GM12878 (cell line): ENCODE results near the gene EDEM3. TPM values are rescaled to one million over a fixed set of nuclear protein-coding genes. Genes with fewer than 3 reads are reported as not detected.

Experiments
- ATAC-seq: fragments of 200-7000 bp; cut with Tn5 transposase; 3 replicates; pipeline ENCODE4 v1.9.1; 2020; ENCODE audit warnings: mild to moderate bottlenecking, moderate library complexity
- BruUV-seq: library from RNA; stranded (reverse); fragments of 400-500 nt; replicated peaks from 2 replicates; lab custom pipeline; 2021; lab: Mats Ljungman, UMichigan
- CTCF ChIA-PET: fragments of 300-600 bp; sonication (Branson Sonifier 250); formaldehyde crosslinking; extraction: SDS; loops from one replicate; lab custom pipeline; 2021; ENCODE audit warnings: inconsistent platforms; lab: Yijun Ruan, JAX
- POLR2A ChIA-PET: fragments of 350-600 bp; formaldehyde crosslinking; extraction: SDS; loops from one replicate; lab custom pipeline; 2021; ENCODE audit warnings: inconsistent platforms; lab: Charles Lee
- RAD21 ChIA-PET: fragments of 300-600 bp; sonication (Branson Sonifier 250); formaldehyde crosslinking; loops from one replicate; lab custom pipeline; 2023; ENCODE audit warnings: antibody characterized with exemption; ENCODE audit not compliant: unreplicated experiment; lab: Charles Lee
- SMC1A ChIA-PET: fragments of 300-600 bp; sonication (Branson Sonifier 250); formaldehyde crosslinking; loops from one replicate; lab custom pipeline; 2023; ENCODE audit not compliant: unreplicated experiment, uncharacterized antibody; lab: Charles Lee
- DNase-seq: peaks from one replicate; pipeline ENCODE4 v3.0.0-alpha.2; 2011; ENCODE audit warnings: low read depth, low spot score
- FAIRE-seq: peaks from 3 replicates; lab custom pipeline; 2011; peaks lifted over from hg19 to GRCh38; lab: Jason Lieb, UNC
- H2AFZ ChIP-seq: 2 replicates; pipeline ENCODE4 v1.6.0; 2011; ENCODE audit warnings: low read depth, low read length, control low read depth; ENCODE audit not compliant: control insufficient read depth
- H3K27ac ChIP-seq: 2 replicates; pipeline ENCODE4 v1.5.1; 2011; ENCODE audit warnings: control low read depth; ENCODE audit not compliant: control insufficient read depth, insufficient read depth
- H3K27me3 ChIP-seq, 2 experiments: replicated peaks in 1 of 2; 2 replicates each; pipeline versions ENCODE4 v1.6.0 to v1.6.1; 2011; ENCODE audit warnings: low read length in 1 of 2; ENCODE audit not compliant: control insufficient read depth in 2 of 2, insufficient read depth in 2 of 2
- H3K36me3 ChIP-seq, 2 experiments: 2 replicates each; pipeline ENCODE4 v1.5.1; 2011; ENCODE audit warnings: low read length in 1 of 2; ENCODE audit not compliant: control insufficient read depth in 2 of 2, insufficient read depth in 2 of 2
- H3K4me1 ChIP-seq: 2 replicates; pipeline ENCODE4 v1.6.1; 2011; ENCODE audit warnings: mild to moderate bottlenecking, low read length, moderate library complexity, mixed read lengths; ENCODE audit not compliant: control insufficient read depth, insufficient read depth
- H3K4me2 ChIP-seq: 2 replicates; pipeline ENCODE4 v1.6.0; 2011; ENCODE audit warnings: control low read depth; ENCODE audit not compliant: control insufficient read depth, insufficient read depth
- H3K4me3 ChIP-seq: fragments of 200-600 bp; sonication (generic); 2 replicates; pipeline ENCODE4 v1.5.1; 2016
- H3K79me2 ChIP-seq: 2 replicates; pipeline ENCODE4 v1.6.0; 2011; ENCODE audit warnings: low read length; ENCODE audit not compliant: control insufficient read depth, insufficient read depth
- H3K9ac ChIP-seq: 2 replicates; pipeline ENCODE4 v1.8.0; 2011; ENCODE audit warnings: low read length, control low read depth, mixed read lengths; ENCODE audit not compliant: control insufficient read depth, insufficient read depth
- H3K9me3 ChIP-seq: replicated peaks from 3 replicates; pipeline ENCODE4 v1.5.1; 2011; ENCODE audit warnings: mild to moderate bottlenecking, low read length; ENCODE audit not compliant: control insufficient read depth, insufficient read depth
- H4K20me1 ChIP-seq: 2 replicates; pipeline ENCODE4 v1.6.0; 2011; ENCODE audit not compliant: control insufficient read depth, insufficient read depth
- BCL11A ChIP-seq: IDR thresholded peaks from 2 replicates; pipeline ENCODE4 v1.6.1; 2011; ENCODE audit warnings: low read depth, low read length
- BMI1 ChIP-seq: fragments of 450-650 bp; IDR thresholded peaks from 2 replicates; pipeline ENCODE4 v1.6.1; 2016; ENCODE audit warnings: mild to moderate bottlenecking, moderate library complexity, borderline replicate concordance
- CREM ChIP-seq: IDR thresholded peaks from 2 replicates; pipeline ENCODE4 v1.6.1; 2014; ENCODE audit warnings: antibody characterized with exemption, low read depth
- DPF2 ChIP-seq: fragments of 450-650 bp; IDR thresholded peaks from 2 replicates; pipeline ENCODE4 v1.6.1; 2017; ENCODE audit warnings: mild to moderate bottlenecking
- KDM1A ChIP-seq: fragments of 200-600 bp; sonication (generic); IDR thresholded peaks from 2 replicates; pipeline ENCODE4 v1.6.1; 2016; ENCODE audit warnings: borderline replicate concordance
- MEF2B ChIP-seq: fragments of 450-650 bp; IDR thresholded peaks from 2 replicates; pipeline ENCODE4 v1.6.1; 2018; ENCODE audit warnings: mild to moderate bottlenecking, moderate library complexity; ENCODE audit not compliant: partially characterized antibody, poor library complexity, severe bottlenecking
- NBN ChIP-seq: fragments of 450-650 bp; IDR thresholded peaks from 2 replicates; pipeline ENCODE4 v1.6.1; 2016
- NFIC ChIP-seq: IDR thresholded peaks from 2 replicates; pipeline ENCODE4 v1.6.1; 2012; ENCODE audit warnings: low read depth, mild to moderate bottlenecking, inconsistent platforms, low read length, moderate library complexity
- NR2C1 ChIP-seq: fragments of 450-650 bp; IDR thresholded peaks from 2 replicates; pipeline ENCODE4 v1.6.1; 2017; ENCODE audit warnings: antibody characterized with exemption, mild to moderate bottlenecking, moderate library complexity
- NR2F1 ChIP-seq: fragments of 450-650 bp; conservative IDR thresholded peaks from 2 replicates; pipeline ENCODE4 v1.6.1; 2017; ENCODE audit warnings: mild to moderate bottlenecking
- RUNX3 ChIP-seq: IDR thresholded peaks from 2 replicates; pipeline ENCODE4 v1.6.1; 2012; ENCODE audit warnings: low read length, inconsistent platforms
- SRF ChIP-seq, 2 experiments: IDR thresholded peaks; 2 replicates each; pipeline ENCODE4 v1.6.1; 2011; ENCODE audit warnings: low read depth in 2 of 2, low read length in 2 of 2, mild to moderate bottlenecking in 1 of 2, moderate library complexity in 1 of 2
- STAT3 ChIP-seq: IDR thresholded peaks from 2 replicates; pipeline ENCODE4 v1.6.1; 2011; ENCODE audit warnings: low read depth, low read length, improper control_type of control experiment
- TARDBP ChIP-seq: IDR thresholded peaks from 2 replicates; pipeline ENCODE4 v1.6.1; 2016; ENCODE audit warnings: borderline replicate concordance
- ZNF207 ChIP-seq: fragments of 450-650 bp; IDR thresholded peaks from 2 replicates; pipeline ENCODE4 v1.6.1; 2014; ENCODE audit warnings: antibody characterized with exemption, mild to moderate bottlenecking, borderline replicate concordance
- WGBS: methylation state at CpG from one replicate; pipeline ENCODE4 v1.1.6; 2016; ENCODE audit warnings: low lambda C conversion rate; ENCODE audit not compliant: insufficient replicate concordance, insufficient coverage; ENCODE audit errors: missing lambda C conversion rate; 5-methylcytosine and 5-hydroxymethylcytosine counted together
- in situ Hi-C: fragments of 300-500 bp; cut with MboI; formaldehyde crosslinking; loops from 9 replicates; pipeline ENCODE4 v1.14.3; 2018; ENCODE audit warnings: mixed read lengths
- intact Hi-C: fragments of 100-400 bp; cut with micrococcal nuclease; formaldehyde crosslinking; loops from one replicate; pipeline ENCODE4 v1.14.2; 2022; ENCODE audit not compliant: unreplicated experiment
- polyA plus RNA-seq, 11 experiments: library from polyadenylated mRNA; depleted of rRNA in 4 of 11; unstranded in 6 of 11; stranded (reverse) in 5 of 11; fragments of >200 nt; fragmentation: Nextera tagmentation in 4 of 11; fragmentation: Illumina TruSeq in 1 of 11; extraction: Ambion mirVana in 4 of 11; extraction: Trizol in 1 of 11; gene quantifications; 1 replicate in 1 of 11; 2 replicates in 10 of 11; pipeline versions ENCODE4 v1.2.1 to v1.2.3, GENCODE V29; 2011 to 2016; ENCODE audit warnings: inconsistent platforms in 2 of 11, missing spikeins in 2 of 11, low read depth in 1 of 11
- total RNA-seq, 4 experiments: library from RNA; depleted of rRNA in 3 of 4; stranded (reverse); fragments of >200 nt in 3 of 4; fragmentation: Illumina TruSeq in 1 of 4; extraction: Trizol in 1 of 4; gene quantifications; 2 replicates each; pipeline versions ENCODE4 v1.2.1 to v1.2.3, GENCODE V29; 2013 to 2021
- TF ChIP-seq, protein P1 (sequence below): fragments of 450-650 bp; IDR thresholded peaks from 2 replicates; pipeline ENCODE4 v1.6.1; 2017; ENCODE audit warnings: mild to moderate bottlenecking, moderate library complexity
- TF ChIP-seq, protein P2 (sequence below): fragments of 450-650 bp; IDR thresholded peaks from 2 replicates; pipeline ENCODE4 v1.6.1; 2016; ENCODE audit warnings: mild to moderate bottlenecking

The EDEM3 gene
- total and polyA plus RNA-seq, 10 of the 15 experiments (the other 5 are each of a cell fraction or from before 2014, with no cell fraction given) = 6.4 to 19.3 (median 14.3) TPM

DNA sequence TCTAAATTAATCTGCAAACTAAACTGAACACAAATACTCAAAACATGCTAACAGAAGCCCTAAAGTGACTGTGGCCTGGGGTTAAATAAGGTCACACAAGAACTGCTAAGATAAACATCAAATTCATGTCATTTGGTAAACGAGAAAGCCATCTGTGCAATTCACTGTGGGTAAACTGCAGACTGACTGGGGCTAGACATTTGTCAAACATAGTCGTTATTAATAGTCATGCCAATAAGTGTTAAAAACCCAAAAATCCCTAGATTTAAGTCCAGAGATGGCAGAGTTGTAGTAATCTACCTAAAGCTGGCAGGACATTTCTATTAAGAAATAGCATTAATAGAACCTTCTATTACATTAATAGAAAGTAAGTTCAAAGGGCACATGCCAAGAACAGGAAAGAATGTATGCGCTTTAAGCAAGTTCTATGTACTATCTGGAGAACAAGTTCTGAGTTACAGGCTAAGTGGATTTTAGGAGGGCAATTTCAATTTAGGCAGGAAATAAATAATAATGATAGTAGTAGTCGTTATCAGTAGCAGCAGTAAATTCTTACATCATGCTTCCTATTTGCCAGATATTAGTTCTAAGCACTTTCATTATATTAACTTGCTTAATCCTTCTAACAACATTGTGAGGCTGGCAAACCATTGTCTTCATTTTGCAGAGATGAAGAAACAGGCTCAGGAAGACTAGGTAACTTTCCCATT, 8.6 kb downstream of the EDEM3 start:
- ATAC-seq (peak; percentile 58), FAIRE-seq (peak; percentile 49), DNase-seq (peak; percentile 23)
- in situ Hi-C loops = loop anchor here (25.0 kb wide), 1 partner anchor 1616 kb away; no protein-coding TSS in a partner anchor
- POLR2A ChIA-PET = interaction anchor here (1.2 kb wide), 1 partner anchor 9 kb away, joined by 7 read pairs; the partner anchor contains the start of gene EDEM3
- no TSS peak for BruUV-seq
- intact Hi-C loops = loop anchor here (5.0 kb wide), 1 partner anchor 236 kb away; no protein-coding TSS in a partner anchor
- Histone ChIP-seq H3K27me3 (no peaks in the 10 kb centered on the region), H2AFZ (peak overlapping the region; percentile 15; the same call in 1 of the 2 replicates), H3K79me2 (peaks cover 19% of the 10 kb centered on the region), H3K4me3 (no peak overlapping the region), H3K4me2 (peak overlapping the region; percentile 56), H3K9ac (peak overlapping the region; percentile 2; the same call in 1 of the 2 replicates), H3K9me3 (no peaks in the 10 kb centered on the region), H3K36me3 (no peaks in the 10 kb centered on the region), H4K20me1 (no peaks in the 10 kb centered on the region), H3K27ac (peak overlapping the region; percentile 60), H3K4me1 (peaks cover 35% of the 10 kb centered on the region)
- WGBS = 51% methylated on average over 4 of the region's 4 CpGs
- CTCF ChIA-PET = interaction anchor here (1.0 kb wide), 1 partner anchor 8 kb away, joined by 7 read pairs; the partner anchor contains the start of gene EDEM3
- SMC1A ChIA-PET = interaction anchor here (1.7 to 4.4 kb wide), 2 partner anchors 8 to 11 kb away, joined by 9 to 39 read pairs; partner anchors contain the start of gene EDEM3
- RAD21 ChIA-PET = interaction anchor here (1.0 kb wide), 1 partner anchor 9 kb away, joined by 4 read pairs; no protein-coding TSS in a partner anchor
- TF ChIP-seq, protein P1, sequence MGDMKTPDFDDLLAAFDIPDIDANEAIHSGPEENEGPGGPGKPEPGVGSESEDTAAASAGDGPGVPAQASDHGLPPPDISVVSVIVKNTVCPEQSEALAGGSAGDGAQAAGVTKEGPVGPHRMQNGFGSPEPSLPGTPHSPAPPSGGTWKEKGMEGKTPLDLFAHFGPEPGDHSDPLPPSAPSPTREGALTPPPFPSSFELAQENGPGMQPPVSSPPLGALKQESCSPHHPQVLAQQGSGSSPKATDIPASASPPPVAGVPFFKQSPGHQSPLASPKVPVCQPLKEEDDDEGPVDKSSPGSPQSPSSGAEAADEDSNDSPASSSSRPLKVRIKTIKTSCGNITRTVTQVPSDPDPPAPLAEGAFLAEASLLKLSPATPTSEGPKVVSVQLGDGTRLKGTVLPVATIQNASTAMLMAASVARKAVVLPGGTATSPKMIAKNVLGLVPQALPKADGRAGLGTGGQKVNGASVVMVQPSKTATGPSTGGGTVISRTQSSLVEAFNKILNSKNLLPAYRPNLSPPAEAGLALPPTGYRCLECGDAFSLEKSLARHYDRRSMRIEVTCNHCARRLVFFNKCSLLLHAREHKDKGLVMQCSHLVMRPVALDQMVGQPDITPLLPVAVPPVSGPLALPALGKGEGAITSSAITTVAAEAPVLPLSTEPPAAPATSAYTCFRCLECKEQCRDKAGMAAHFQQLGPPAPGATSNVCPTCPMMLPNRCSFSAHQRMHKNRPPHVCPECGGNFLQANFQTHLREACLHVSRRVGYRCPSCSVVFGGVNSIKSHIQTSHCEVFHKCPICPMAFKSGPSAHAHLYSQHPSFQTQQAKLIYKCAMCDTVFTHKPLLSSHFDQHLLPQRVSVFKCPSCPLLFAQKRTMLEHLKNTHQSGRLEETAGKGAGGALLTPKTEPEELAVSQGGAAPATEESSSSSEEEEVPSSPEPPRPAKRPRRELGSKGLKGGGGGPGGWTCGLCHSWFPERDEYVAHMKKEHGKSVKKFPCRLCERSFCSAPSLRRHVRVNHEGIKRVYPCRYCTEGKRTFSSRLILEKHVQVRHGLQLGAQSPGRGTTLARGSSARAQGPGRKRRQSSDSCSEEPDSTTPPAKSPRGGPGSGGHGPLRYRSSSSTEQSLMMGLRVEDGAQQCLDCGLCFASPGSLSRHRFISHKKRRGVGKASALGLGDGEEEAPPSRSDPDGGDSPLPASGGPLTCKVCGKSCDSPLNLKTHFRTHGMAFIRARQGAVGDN = 0 out of 2 replicates have a peak, but pooled peaks have one; percentile 58
- TF ChIP-seq RUNX3 (peak; percentile 38), SRF (IDR thresholded peaks at IDR 0.05; ENCODE audit: low read depth in 2 of 2, low read length in 2 of 2) (no peak), NFIC (peak; percentile 46), NR2F1 (peak; percentile 76), TARDBP (no peak), ZNF207 (no peak), KDM1A (no peak), BMI1 (0 out of 2 replicates have a peak, but pooled peaks have one; percentile 33), NBN (no peak), STAT3 (no peak), CREM (no peak), BCL11A (0 out of 2 replicates have a peak, but pooled peaks have one; percentile 21), DPF2 (no peak), NR2C1 (peak; percentile 24; the same call in 1 of the 2 replicates), MEF2B (peak; percentile 43)
- TF ChIP-seq, protein P2, sequence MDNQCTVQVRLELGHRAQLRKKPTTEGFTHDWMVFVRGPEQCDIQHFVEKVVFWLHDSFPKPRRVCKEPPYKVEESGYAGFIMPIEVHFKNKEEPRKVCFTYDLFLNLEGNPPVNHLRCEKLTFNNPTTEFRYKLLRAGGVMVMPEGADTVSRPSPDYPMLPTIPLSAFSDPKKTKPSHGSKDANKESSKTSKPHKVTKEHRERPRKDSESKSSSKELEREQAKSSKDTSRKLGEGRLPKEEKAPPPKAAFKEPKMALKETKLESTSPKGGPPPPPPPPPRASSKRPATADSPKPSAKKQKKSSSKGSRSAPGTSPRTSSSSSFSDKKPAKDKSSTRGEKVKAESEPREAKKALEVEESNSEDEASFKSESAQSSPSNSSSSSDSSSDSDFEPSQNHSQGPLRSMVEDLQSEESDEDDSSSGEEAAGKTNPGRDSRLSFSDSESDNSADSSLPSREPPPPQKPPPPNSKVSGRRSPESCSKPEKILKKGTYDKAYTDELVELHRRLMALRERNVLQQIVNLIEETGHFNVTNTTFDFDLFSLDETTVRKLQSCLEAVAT = no peak
